Sigmoid colon (tissue), 7 donors: Measurements from ENCODE around the gene ARF1. TPM values are rescaled to one million over a fixed set of nuclear protein-coding genes. Genes with fewer than 3 reads are reported as not detected.

Experiments
- DNase-seq: peaks from one replicate; pipeline ENCODE4 v3.0.0-alpha.2; 2019
- H3K27ac ChIP-seq, 4 donors: fragments of 200-600 bp; sonication (generic); one replicate each; pipeline ENCODE4 v1.5.1; 2016 to 2019; ENCODE audit warnings: mild to moderate bottlenecking in 1 of 4
- H3K27me3 ChIP-seq, 3 donors: fragments of 200-600 bp; sonication (generic); one replicate each; pipeline ENCODE4 v1.5.1; 2019; ENCODE audit warnings: mild to moderate bottlenecking in 1 of 3
- H3K36me3 ChIP-seq, 4 donors: fragments of 200-600 bp; sonication (generic); one replicate each; pipeline ENCODE4 v1.5.1; 2016 to 2019
- H3K4me1 ChIP-seq, 4 donors: fragments of 200-600 bp; sonication (generic); one replicate each; pipeline ENCODE4 v1.5.1; 2017 to 2019
- H3K4me3 ChIP-seq, 4 donors: fragments of 200-600 bp; sonication (generic); one replicate each; pipeline ENCODE4 v1.5.1; 2017 to 2019; ENCODE audit warnings: mild to moderate bottlenecking in 2 of 4, moderate library complexity in 1 of 4
- H3K9me3 ChIP-seq, 4 donors: fragments of 200-600 bp in 3 of 4; sonication (generic) in 3 of 4; one replicate each; pipeline versions ENCODE4 v1.5.1 to v1.6.1; 2013 to 2019
- CTCF ChIP-seq, 4 experiments: fragments of 450-650 bp in 3 of 4; fragments of 200-600 bp in 1 of 4; IDR thresholded peaks; one replicate each; pipeline ENCODE4 v1.5.1; 2016 to 2019; ENCODE audit warnings: antibody characterized with exemption in 4 of 4, mild to moderate bottlenecking in 3 of 4, moderate library complexity in 2 of 4
- EP300 ChIP-seq, 4 donors: sonication (generic); formaldehyde crosslinking; IDR thresholded peaks; one replicate each; pipeline ENCODE4 v1.6.1; 2017; ENCODE audit warnings: antibody characterized with exemption in 4 of 4
- POLR2A ChIP-seq, 2 donors: fragments of 450-650 bp; IDR thresholded peaks; one replicate each; pipeline ENCODE4 v1.6.1; 2016; ENCODE audit warnings: antibody characterized with exemption in 2 of 2, mild to moderate bottlenecking in 2 of 2, moderate library complexity in 2 of 2
- POLR2AphosphoS5 ChIP-seq, 4 donors: sonication (generic); formaldehyde crosslinking; IDR thresholded peaks; one replicate each; pipeline ENCODE4 v1.6.1; 2017; ENCODE audit warnings: antibody characterized with exemption in 4 of 4
- WGBS, 2 donors: extraction: QIAGEN DNeasy Blood & Tissue Kit; methylation state at CpG; one replicate each; pipeline ENCODE4 v1.1.7; 2013; 5-methylcytosine and 5-hydroxymethylcytosine counted together
- intact Hi-C: fragments of 100-400 bp; cut with DNase I; formaldehyde crosslinking; loops from one replicate; pipeline ENCODE4 v1.15.1; 2023
- polyA plus RNA-seq, 3 donors: library from polyadenylated mRNA; stranded (reverse); fragments of 200-250 nt; gene quantifications; one replicate each; pipeline ENCODE4 v1.2.3, GENCODE V29; 2013
- total RNA-seq, 4 donors: library from RNA; depleted of rRNA; stranded (reverse); fragments of >200 nt; gene quantifications; one replicate each; pipeline ENCODE4 v1.1.0, GENCODE V29; 2016
- donor health status: healthy with polysubstance abuse.
- donor health status: Bipolar disorder and iron deficiency.
- donor health status: healthy.

Gene ARF1
- total and polyA plus RNA-seq, 7 donors: 212 to 482 (median 250) TPM

GRCh38 chr1:228112167-228112566 lies 29.7 kb downstream of the ARF1 start:
- Histone ChIP-seq H3K4me1 (peaks cover 0 to 27% (median 23%) of the 10 kb centered on the region in 4 donors), H3K4me3 (no peak overlapping the region), H3K27me3 (no peaks in the 10 kb centered on the region), H3K36me3 (peaks cover 0 to 10% (median 6%) of the 10 kb centered on the region in 4 donors), H3K27ac (no peak overlapping the region), H3K9me3 (no peaks in the 10 kb centered on the region)
- no peak for DNase-seq
- intact Hi-C loops: no loop called here
- TF ChIP-seq POLR2A (IDR thresholded peaks at IDR 0.05): no peak
- TF ChIP-seq CTCF (IDR thresholded peaks at IDR 0.05): no peak
- no peak for TF ChIP-seq EP300 (IDR thresholded peaks at IDR 0.05)
- TF ChIP-seq POLR2AphosphoS5 (IDR thresholded peaks at IDR 0.05): no peak
- 86 to 89% methylated on average over 7 of the region's 7 CpGs for WGBS, 2 donors

- H3K9me3 ChIP-seq: no peaks in the 10 kb centered on the region
- WGBS, 2 donors: 83 to 91% methylated on average over 1 of the region's 1 CpG
- intact Hi-C loops: no loop called here
- H3K36me3 ChIP-seq: peaks cover 0 to 5% (median 3%) of the 10 kb centered on the region in 4 donors
- H3K4me1 ChIP-seq: peaks cover 0 to 26% (median 21%) of the 10 kb centered on the region in 4 donors
- TF ChIP-seq POLR2A (IDR thresholded peaks at IDR 0.05) (no peak), CTCF (IDR thresholded peaks at IDR 0.05) (no peak), EP300 (IDR thresholded peaks at IDR 0.05) (no peak), POLR2AphosphoS5 (IDR thresholded peaks at IDR 0.05) (no peak)
- no peak for DNase-seq
- no peak overlapping the region for H3K27ac ChIP-seq
- H3K4me3 ChIP-seq: no peak overlapping the region
- no peaks in the 10 kb centered on the region for H3K27me3 ChIP-seq
Observed at GRCh38 chr1:228112617-228113016, 30.1 kb downstream of the ARF1 start.

- TF ChIP-seq EP300 (IDR thresholded peaks at IDR 0.05): no peak
- TF ChIP-seq POLR2AphosphoS5 (IDR thresholded peaks at IDR 0.05): no peak
- no peak for TF ChIP-seq POLR2A (IDR thresholded peaks at IDR 0.05)
- TF ChIP-seq CTCF (IDR thresholded peaks at IDR 0.05): no peak
- intact Hi-C loops: no loop called here
- Histone ChIP-seq H3K4me1 (peaks cover 0 to 8% (median 7%) of the 10 kb centered on the region in 4 donors), H3K4me3 (no peak overlapping the region), H3K27me3 (no peaks in the 10 kb centered on the region), H3K36me3 (no peaks in the 10 kb centered on the region), H3K9me3 (no peaks in the 10 kb centered on the region), H3K27ac (no peak overlapping the region)
- 73 to 83% methylated on average over 3 of the region's 3 CpGs for WGBS, 2 donors
- DNase-seq: no peak
Observed at GRCh38 chr1:228114827-228115226, 32.3 kb downstream of the ARF1 start.

GRCh38 chr1:228117335-228117734 lies 34.8 kb downstream of the ARF1 start:
- H3K27ac ChIP-seq: no peak overlapping the region
- no peaks in the 10 kb centered on the region for H3K27me3 ChIP-seq
- 95 to 97% methylated on average over 4 of the region's 4 CpGs for WGBS, 2 donors
- H3K4me1 ChIP-seq: no peaks in the 10 kb centered on the region
- intact Hi-C loops: no loop called here
- no peak overlapping the region for H3K4me3 ChIP-seq
- no peaks in the 10 kb centered on the region for H3K36me3 ChIP-seq
- no peak for DNase-seq
- TF ChIP-seq EP300 (IDR thresholded peaks at IDR 0.05) (no peak), POLR2AphosphoS5 (IDR thresholded peaks at IDR 0.05) (no peak), CTCF (IDR thresholded peaks at IDR 0.05) (no peak), POLR2A (IDR thresholded peaks at IDR 0.05) (no peak)
- H3K9me3 ChIP-seq: no peaks in the 10 kb centered on the region

- no peaks in the 10 kb centered on the region for H3K9me3 ChIP-seq
- TF ChIP-seq EP300 (IDR thresholded peaks at IDR 0.05): no peak
- TF ChIP-seq POLR2A (IDR thresholded peaks at IDR 0.05): no peak
- TF ChIP-seq POLR2AphosphoS5 (IDR thresholded peaks at IDR 0.05): no peak
- TF ChIP-seq CTCF (IDR thresholded peaks at IDR 0.05): no peak
- H3K27me3 ChIP-seq: no peaks in the 10 kb centered on the region
- DNase-seq: no peak
- intact Hi-C loops: no loop called here
- H3K27ac ChIP-seq: no peak overlapping the region
- no peak overlapping the region for H3K4me3 ChIP-seq
- 80 to 85% methylated on average over 2 of the region's 2 CpGs for WGBS, 2 donors
- no peaks in the 10 kb centered on the region for H3K36me3 ChIP-seq
- no peaks in the 10 kb centered on the region for H3K4me1 ChIP-seq
Observed at GRCh38 chr1:228118040-228118439, 35.5 kb downstream of the ARF1 start.
